Activated CD4-positive, alpha-beta T cell treated with anti-CD3 and anti-CD28 coated beads, Interleukin-2, amount 50 U/mL, for 1 hour (primary cell): Measurements from ENCODE around the gene TNRC18.
"Not testable (repeated sequence)": the region's sequence is repeated elsewhere in the genome, so short reads cannot be mapped to it uniquely, and the experiment has no call there.

Experiments
- DNase-seq: peaks from one replicate; pipeline ENCODE4 v3.0.0-alpha.2; 2020

The TNRC18 gene

GRCh38 chr7:5348134-5349004, 75.3 kb downstream of the TNRC18 start:
- DNase-seq, result no peak

GRCh38 chr7:5345671-5346070, 78.0 kb downstream of the TNRC18 start:
- no peak for DNase-seq

- DNase-seq, result no peak
These were observed 78.5 kb downstream of the TNRC18 start for GRCh38 chr7:5345171-5345570.

GRCh38 chr7:5344342-5344741, 79.3 kb downstream of the TNRC18 start:
- no peak for DNase-seq

- no peak for DNase-seq
These were observed 79.8 kb downstream of the TNRC18 start for GRCh38 chr7:5343884-5344283.

- DNase-seq, result no peak
These were observed 81.0 kb downstream of the TNRC18 start for GRCh38 chr7:5342631-5343030.

- no peak for DNase-seq
These were observed 83.7 kb downstream of the TNRC18 start for GRCh38 chr7:5339955-5340354.

GRCh38 chr7:5337047-5337446, 86.6 kb downstream of the TNRC18 start:
- no peak for DNase-seq

GRCh38 chr7:5334671-5335070, 89.0 kb downstream of the TNRC18 start:
- no peak for DNase-seq

GRCh38 chr7:5333121-5334045, 90.3 kb downstream of the TNRC18 start:
- DNase-seq, result no peak

GRCh38 chr7:5332579-5332978, 91.1 kb downstream of the TNRC18 start:
- DNase-seq, result no peak

- no peak for DNase-seq
These were observed 93.3 kb downstream of the TNRC18 start for GRCh38 chr7:5330288-5330687.

GRCh38 chr7:5324961-5325360, 98.7 kb downstream of the TNRC18 start:
- DNase-seq, result no peak

GRCh38 chr7:5323800-5324781, 99.5 kb downstream of the TNRC18 start:
- not testable (repeated sequence) for DNase-seq

GRCh38 chr7:5322621-5323410, 100.8 kb downstream of the TNRC18 start:
- DNase-seq, result no peak

- no peak for DNase-seq
These were observed 102.7 kb downstream of the TNRC18 start for GRCh38 chr7:5320802-5321396.

GRCh38 chr7:5320391-5320790, 103.2 kb downstream of the TNRC18 start:
- no peak for DNase-seq

- not testable (repeated sequence) for DNase-seq
These were observed 105.0 kb downstream of the TNRC18 start for GRCh38 chr7:5318613-5319012.

- no peak for DNase-seq
These were observed 107.9 kb downstream of the TNRC18 start for GRCh38 chr7:5315761-5316160.

- no peak for DNase-seq
These were observed 108.8 kb downstream of the TNRC18 start for GRCh38 chr7:5314864-5315263.
